HepG2 (cell line): ENCODE measurements around the gene CNOT1. TPM values are rescaled to one million over a fixed set of nuclear protein-coding genes. Genes with fewer than 3 reads are reported as not detected.
A peak's percentile ranks its signal among the peaks of the same experiment; 100 is the strongest.

Experiments used
- ARNT ChIP-seq: fragments of 450-650 bp; IDR thresholded peaks from 2 replicates; pipeline ENCODE4 v1.6.1; 2017
- CTCF ChIP-seq: sonication (generic); formaldehyde crosslinking; IDR thresholded peaks from 2 replicates; pipeline ENCODE4 v1.5.0; 2020; ENCODE audit warnings: mild to moderate bottlenecking, missing genetic modification reagents, moderate library complexity
- ELF3 ChIP-seq: IDR thresholded peaks from 2 replicates; pipeline ENCODE4 v1.6.1; 2016; ENCODE audit warnings: missing genetic modification reagents, missing compliant biosample characterization
- FOSL2 ChIP-seq: sonication (generic); formaldehyde crosslinking; IDR thresholded peaks from 2 replicates; pipeline ENCODE4 v1.4.0; 2020; ENCODE audit warnings: missing genetic modification reagents
- FOXM1 ChIP-seq: sonication (generic); formaldehyde crosslinking; IDR thresholded peaks from 2 replicates; pipeline ENCODE4 v1.5.0; 2020; ENCODE audit warnings: missing genetic modification reagents
- GATA4 ChIP-seq: sonication (generic); IDR thresholded peaks from 2 replicates; pipeline ENCODE4 v1.6.1; 2016; ENCODE audit warnings: antibody characterized with exemption, low read depth, borderline replicate concordance
- GATAD2A ChIP-seq: IDR thresholded peaks from 2 replicates; pipeline ENCODE4 v1.6.1; 2016
- HOXA7 ChIP-seq: sonication (generic); formaldehyde crosslinking; IDR thresholded peaks from 2 replicates; pipeline ENCODE4 v1.8.1; 2022; ENCODE audit warnings: mild to moderate bottlenecking, missing genetic modification reagents, moderate library complexity
- KDM5A ChIP-seq: fragments of 200-600 bp; sonication (generic); IDR thresholded peaks from 2 replicates; pipeline ENCODE4 v1.7.0; 2018; ENCODE audit warnings: antibody characterized with exemption, mild to moderate bottlenecking, low read length, borderline replicate concordance
- NFATC3 ChIP-seq: sonication (generic); formaldehyde crosslinking; IDR thresholded peaks from 2 replicates; pipeline ENCODE4 v1.5.1; 2020; ENCODE audit warnings: mild to moderate bottlenecking, missing genetic modification reagents
- NFYB ChIP-seq: sonication (generic); formaldehyde crosslinking; IDR thresholded peaks from 2 replicates; pipeline ENCODE4 v1.4.0; 2020; ENCODE audit warnings: missing genetic modification reagents
- NR2F2 ChIP-seq: IDR thresholded peaks from 2 replicates; pipeline ENCODE4 v1.6.1; 2012; ENCODE audit warnings: low read depth, inconsistent platforms, borderline replicate concordance
- REPIN1 ChIP-seq: sonication (generic); formaldehyde crosslinking; IDR thresholded peaks from 2 replicates; pipeline ENCODE4 v1.8.0; 2022; ENCODE audit warnings: missing genetic modification reagents, low read depth, mild to moderate bottlenecking, borderline replicate concordance
- REXO4 ChIP-seq: sonication (generic); formaldehyde crosslinking; IDR thresholded peaks from 2 replicates; pipeline ENCODE4 v1.8.0; 2022; ENCODE audit warnings: missing genetic modification reagents, mild to moderate bottlenecking, borderline replicate concordance
- SMAD3 ChIP-seq: sonication (generic); formaldehyde crosslinking; IDR thresholded peaks from 2 replicates; pipeline ENCODE4 v1.4.0; 2020; ENCODE audit warnings: missing genetic modification reagents
- SMARCE1 ChIP-seq: fragments of 450-650 bp; IDR thresholded peaks from 2 replicates; pipeline ENCODE4 v1.6.1; 2017; ENCODE audit warnings: borderline replicate concordance
- SNAPC5 ChIP-seq: sonication (generic); formaldehyde crosslinking; IDR thresholded peaks from 2 replicates; pipeline ENCODE4 v1.8.1; 2023; ENCODE audit warnings: mild to moderate bottlenecking, missing genetic modification reagents, borderline replicate concordance
- ZBTB1 ChIP-seq: sonication (generic); formaldehyde crosslinking; IDR thresholded peaks from 2 replicates; pipeline ENCODE4 v1.4.0; 2020; ENCODE audit warnings: missing genetic modification reagents, borderline replicate concordance
- ZFP36 ChIP-seq: fragments of 150-350 bp; IDR thresholded peaks from 2 replicates; pipeline ENCODE4 v1.6.1; 2018; ENCODE audit warnings: borderline replicate concordance, low read length, low read depth; ENCODE audit not compliant: partially characterized antibody
- ZNF3 ChIP-seq: IDR thresholded peaks from 2 replicates; pipeline ENCODE4 v1.7.0; 2017; ENCODE audit warnings: inconsistent platforms
- ZNF329 ChIP-seq: sonication (generic); formaldehyde crosslinking; IDR thresholded peaks from 2 replicates; pipeline ENCODE4 v1.9.0; 2021; ENCODE audit warnings: low read depth, mild to moderate bottlenecking, missing genetic modification reagents
- ZNF333 ChIP-seq: sonication (generic); formaldehyde crosslinking; IDR thresholded peaks from 2 replicates; pipeline ENCODE4 v1.4.0; 2020; ENCODE audit warnings: mild to moderate bottlenecking, missing genetic modification reagents, borderline replicate concordance
- ZNF33A ChIP-seq: sonication (generic); formaldehyde crosslinking; IDR thresholded peaks from 2 replicates; pipeline ENCODE4 v1.5.1; 2020; ENCODE audit warnings: missing genetic modification reagents, mild to moderate bottlenecking, moderate library complexity, borderline replicate concordance
- ZNF446 ChIP-seq: sonication (generic); formaldehyde crosslinking; IDR thresholded peaks from 2 replicates; pipeline ENCODE4 v1.5.0; 2020; ENCODE audit warnings: mild to moderate bottlenecking, missing genetic modification reagents
- ZNF605 ChIP-seq: sonication (generic); formaldehyde crosslinking; IDR thresholded peaks from 2 replicates; pipeline ENCODE4 v1.8.0; 2022; ENCODE audit warnings: mild to moderate bottlenecking, missing genetic modification reagents
- ZNF777 ChIP-seq: sonication (generic); formaldehyde crosslinking; IDR thresholded peaks from 2 replicates; pipeline ENCODE4 v1.4.0; 2020; ENCODE audit warnings: missing genetic modification reagents
- ZSCAN29 ChIP-seq: sonication (generic); formaldehyde crosslinking; conservative IDR thresholded peaks from 2 replicates; pipeline ENCODE4 v1.4.0; 2020; ENCODE audit warnings: mild to moderate bottlenecking, missing genetic modification reagents
- ZUFSP ChIP-seq: sonication (generic); formaldehyde crosslinking; IDR thresholded peaks from 2 replicates; pipeline ENCODE4 v1.9.0; 2021; ENCODE audit warnings: missing genetic modification reagents, mild to moderate bottlenecking, borderline replicate concordance
- polyA plus RNA-seq, 8 experiments: library from polyadenylated mRNA; depleted of rRNA in 3 of 8; stranded (reverse) in 7 of 8; unstranded in 1 of 8; fragments of >200 nt; fragmentation: Illumina TruSeq in 4 of 8; extraction: Trizol in 4 of 8; gene quantifications; 2 replicates each; pipeline versions ENCODE4 v1.2.1 to v1.2.3, GENCODE V29; 2011 to 2016; ENCODE audit warnings: low read depth in 4 of 8, missing spikeins in 1 of 8, mixed read lengths in 1 of 8; ENCODE audit not compliant: insufficient read depth in 1 of 8
- total RNA-seq, 5 experiments: library from RNA; depleted of rRNA; stranded (reverse); fragments of >200 nt; fragmentation: Illumina TruSeq; extraction: Trizol; gene quantifications; 2 replicates each; pipeline ENCODE4 v1.2.3, GENCODE V29; 2016; ENCODE audit warnings: low read depth in 1 of 5

Gene CNOT1
- total and polyA plus RNA-seq, 2 of the 13 experiments (the other 11 are each of a cell fraction or from before 2014, with no cell fraction given), result 188 to 232 TPM

GRCh38 chr16:58629733-58630640 lies at the start of gene CNOT1 (continued):
- TF ChIP-seq KDM5A, result peak; percentile 79; the same call in 1 of the 2 replicates
- TF ChIP-seq NR2F2, result peak; percentile 3; the same call in 1 of the 2 replicates
- TF ChIP-seq ZNF329 (CRISPR knock-in tag), result peak; percentile 27; the same call in 1 of the 2 replicates
- peak; percentile 73 for TF ChIP-seq SMAD3 (CRISPR knock-in tag)
- no peak for TF ChIP-seq SMARCE1
- TF ChIP-seq ZUFSP (CRISPR knock-in tag), result no peak
- TF ChIP-seq GATAD2A, result peak; percentile 51
- TF ChIP-seq ZNF446 (CRISPR knock-in tag), result no peak; the same call in 1 of the 2 replicates
- no peak for TF ChIP-seq ZBTB1
- TF ChIP-seq REPIN1 (CRISPR knock-in tag), result no peak; the same call in 1 of the 2 replicates
- TF ChIP-seq ZNF3 (CRISPR knock-in tag), result peak; percentile 61
- no peak for TF ChIP-seq FOXM1
- TF ChIP-seq ELF3 (CRISPR knock-in tag), result peak; percentile 24
- peak; percentile 64; the same call in 1 of the 2 replicates for TF ChIP-seq FOSL2 (CRISPR knock-in tag)
- no peak for TF ChIP-seq HOXA7
- peak; percentile 93 for TF ChIP-seq ZNF605 (CRISPR knock-in tag)
- TF ChIP-seq ZNF333 (CRISPR knock-in tag), result no peak; the same call in 1 of the 2 replicates
- no peak for TF ChIP-seq ZFP36
- no peak for TF ChIP-seq REXO4 (CRISPR knock-in tag)
- peak; percentile 64 for TF ChIP-seq ZSCAN29 (CRISPR knock-in tag)
- no peak; the same call in 1 of the 2 replicates for TF ChIP-seq ZNF777 (CRISPR knock-in tag)
- no peak for TF ChIP-seq ARNT
- peak; percentile 50; the same call in 1 of the 2 replicates for TF ChIP-seq ZNF33A (CRISPR knock-in tag)
- peak; percentile 99 for TF ChIP-seq NFYB (CRISPR knock-in tag)
- TF ChIP-seq NFATC3, result 0 out of 2 replicates have a peak, but pooled peaks have one; percentile 75
- peak; percentile 63; the same call in 1 of the 2 replicates for TF ChIP-seq GATA4
- TF ChIP-seq SNAPC5 (CRISPR knock-in tag), result peak; percentile 97
- TF ChIP-seq CTCF, result no peak
